ENCODE measurements around the gene WHAMM.

GRCh38 chr15:82875411-82876003, 66.1 kb downstream of the WHAMM start:
- TF ChIP-seq SIN3A (IDR thresholded peaks at IDR 0.05; ENCODE audit: borderline replicate concordance, insufficient read depth, low read length) (no peak), POLR2AphosphoS5 (IDR thresholded peaks at IDR 0.05; ENCODE audit: low read depth, low read length) (no peak), FOXP2 (optimal IDR thresholded peaks at IDR 0.05; ENCODE audit: borderline replicate concordance, extremely low read depth, extremely low read length, insufficient read depth) (no peak)
